Measurements from ENCODE around the gene CSMD2. TPM values are rescaled to one million over a fixed set of nuclear protein-coding genes. Genes with fewer than 3 reads are reported as not detected.

CSMD2 gene
- total and polyA plus RNA-seq, 2 of the 8 experiments (the other 6 are each of a cell fraction or from before 2014, with no cell fraction given): 7.0 to 14.7 TPM

- H3K9me3 ChIP-seq (ENCODE audit: insufficient read depth in 2 of 2, low read depth in 1 of 2, low read length in 1 of 2): peaks cover 12 to 18% of the 10 kb centered on the region in 2 experiments
- ChIA-PET POLR2A (ENCODE audit: partially characterized antibody) (interaction anchor here (1.4 kb wide), 1 partner anchor 10 kb away, joined by 5 read pairs; no protein-coding TSS in a partner anchor), CTCF (ENCODE audit: partially characterized antibody) (interaction anchor here (0.6 to 1.6 kb wide), 3 partner anchors 8 to 18 kb away, joined by 3 to 5 read pairs (median 3); no protein-coding TSS in a partner anchor)
- no peak overlapping the region for H3K18ac ChIP-seq (ENCODE audit: extremely low read depth, low read length)
- DNase-seq (ENCODE audit: low read depth in 1 of 2, low spot score in 2 of 2) (no peak), FAIRE-seq (no peak)
- H2BK120ac ChIP-seq (replicated peaks; ENCODE audit: low read depth, low read length): no peak overlapping the region
- H2AK5ac ChIP-seq (ENCODE audit: low read depth, low read length): no peak overlapping the region
- no peak overlapping the region for H2AFZ ChIP-seq (ENCODE audit: low read length)
- H3K79me2 ChIP-seq (ENCODE audit: control insufficient read depth in 1 of 2, insufficient read depth in 2 of 2, low read length in 2 of 2): no peaks in the 10 kb centered on the region
- H3K27me3 ChIP-seq (replicated peaks in 1 of 4; ENCODE audit: control insufficient read depth in 3 of 4, extremely low read depth in 1 of 4, insufficient read depth in 3 of 4, low read length in 3 of 4): no peaks in the 10 kb centered on the region
- H4K8ac ChIP-seq (ENCODE audit: extremely low read depth, insufficient read depth, low read length): no peak overlapping the region
- H4K20me1 ChIP-seq (replicated peaks in 1 of 2; ENCODE audit: control insufficient read depth in 1 of 2, insufficient read depth in 2 of 2, low read length in 2 of 2): no peaks in the 10 kb centered on the region
- H3K14ac ChIP-seq (ENCODE audit: insufficient read length): no peak overlapping the region
- H3K79me1 ChIP-seq (ENCODE audit: low read depth, low read length): no peaks in the 10 kb centered on the region
- peaks cover 0 to 35% (median 22%) of the 10 kb centered on the region in 4 experiments; a peak in 6 of 8 replicates for H3K36me3 ChIP-seq (ENCODE audit: control insufficient read depth in 2 of 4, insufficient read depth in 4 of 4, low read length in 3 of 4)
- H3K23me2 ChIP-seq (ENCODE audit: low read depth, low read length): no peaks in the 10 kb centered on the region
- H3K4me3 ChIP-seq (ENCODE audit: extremely low read depth in 1 of 4, insufficient read depth in 2 of 4, low read depth in 3 of 4, low read length in 4 of 4): no peak overlapping the region
- no peak overlapping the region for H3K23ac ChIP-seq (ENCODE audit: insufficient read length)
- H4K91ac ChIP-seq (replicated peaks; ENCODE audit: insufficient read length, low read length): no peak overlapping the region
- H4K5ac ChIP-seq (ENCODE audit: insufficient read length, low read depth, low read length): no peak overlapping the region
- H2BK15ac ChIP-seq (ENCODE audit: low read length): no peak overlapping the region
- no peak overlapping the region for H3K27ac ChIP-seq (ENCODE audit: low read depth, low read length)
- H2BK20ac ChIP-seq (ENCODE audit: low read length): no peak overlapping the region
- H2BK12ac ChIP-seq (ENCODE audit: low read depth, low read length): no peak overlapping the region
- no peak overlapping the region for H2BK5ac ChIP-seq (ENCODE audit: low read depth, low read length)
- H3K56ac ChIP-seq (replicated peaks; ENCODE audit: insufficient read length, low read depth, low read length): no peak overlapping the region
- WGBS, 2 experiments (ENCODE audit: extremely low coverage in 1 of 2, insufficient coverage in 1 of 2, insufficient read length in 1 of 2, insufficient replicate concordance in 2 of 2, low coverage in 1 of 2, low lambda C conversion rate in 2 of 2, missing lambda C conversion rate in 1 of 2): 82% methylated on average over 2 of the region's 2 CpGs; no CpG with 5 or more reads in 1 of the 2 experiments
- H3K9ac ChIP-seq (replicated peaks in 1 of 4; ENCODE audit: extremely low read depth in 1 of 4, low read depth in 3 of 4, low read length in 3 of 4): no peak overlapping the region
- no peak overlapping the region for H3K4me2 ChIP-seq (ENCODE audit: insufficient read depth in 1 of 2, low read depth in 2 of 2, low read length in 2 of 2)
- H3K4ac ChIP-seq (replicated peaks; ENCODE audit: insufficient read length, low read depth, low read length): no peak overlapping the region
- no peaks in the 10 kb centered on the region for H3K4me1 ChIP-seq (replicated peaks in 1 of 4; ENCODE audit: control insufficient read depth in 3 of 4, insufficient read depth in 4 of 4, low read length in 3 of 4)
- TF ChIP-seq RAD21 (IDR thresholded peaks at IDR 0.05 in 1 of 2, conservative IDR thresholded peaks at IDR 0.05 in 1 of 2; ENCODE audit: low read depth in 2 of 2, low read length in 2 of 2): no peak
- no peak for TF ChIP-seq RXRA (IDR thresholded peaks at IDR 0.05; ENCODE audit: insufficient read depth, low read depth, low read length)
- no peak for TF ChIP-seq SAP30 (IDR thresholded peaks at IDR 0.05; ENCODE audit: insufficient read depth, insufficient replicate concordance, low read length)
- TF ChIP-seq HDAC6 (IDR thresholded peaks at IDR 0.05; ENCODE audit: low read depth, low read length): no peak
- no peak for TF ChIP-seq CHD1 (IDR thresholded peaks at IDR 0.05; ENCODE audit: low read depth, low read length)
- TF ChIP-seq RNF2 (IDR thresholded peaks at IDR 0.05; ENCODE audit: borderline replicate concordance, low read depth, low read length, missing control alignments, poor library complexity, severe bottlenecking): no peak
- TF ChIP-seq FOSL1 (IDR thresholded peaks at IDR 0.05; ENCODE audit: insufficient read depth, low read depth, low read length): no peak
- no peak for TF ChIP-seq CBX5 (IDR thresholded peaks at IDR 0.05; ENCODE audit: low read depth, low read length)
- TF ChIP-seq SP2 (IDR thresholded peaks at IDR 0.05; ENCODE audit: low read length): no peak
- no peak for TF ChIP-seq NRF1 (IDR thresholded peaks at IDR 0.05; ENCODE audit: low read depth, low read length)
- TF ChIP-seq SIN3A (conservative IDR thresholded peaks at IDR 0.05 in 1 of 2, IDR thresholded peaks at IDR 0.05 in 1 of 2; ENCODE audit: low read depth in 1 of 2, low read length in 2 of 2): no peak
- TF ChIP-seq GTF2F1 (IDR thresholded peaks at IDR 0.05; ENCODE audit: borderline replicate concordance, low read depth, low read length): no peak
- no peak for TF ChIP-seq SRF (IDR thresholded peaks at IDR 0.05; ENCODE audit: low read depth, low read length)
Measured at GRCh38 chr1:33488624-33489023, 676.4 kb downstream of the CSMD2 start.
